Ectodermal cell (in vitro differentiated cells): ENCODE data around the gene KRTAP4-7.

ENCODE experiments used
- H3K27ac ChIP-seq: 2 replicates; pipeline ENCODE4 v1.7.0; 2013; ENCODE audit warnings: mild to moderate bottlenecking, low read depth, low read length; ENCODE audit not compliant: insufficient read depth, poor library complexity, severe bottlenecking
- H3K27me3 ChIP-seq: 2 replicates; pipeline ENCODE4 v1.7.0; 2013; ENCODE audit warnings: mild to moderate bottlenecking, low read length; ENCODE audit not compliant: insufficient read depth, control insufficient read depth, poor library complexity, severe bottlenecking
- H3K36me3 ChIP-seq: one replicate; pipeline ENCODE4 v1.7.0; 2013; ENCODE audit warnings: low read length; ENCODE audit not compliant: control insufficient read depth, insufficient read depth
- H3K4me1 ChIP-seq: one replicate; pipeline ENCODE4 v1.7.0; 2013; ENCODE audit warnings: low read length; ENCODE audit not compliant: control insufficient read depth, insufficient read depth
- H3K4me3 ChIP-seq: 2 replicates; pipeline ENCODE4 v1.7.0; 2013; ENCODE audit warnings: low read depth, low read length, control low read depth; ENCODE audit not compliant: insufficient read depth
- H3K9me3 ChIP-seq: 2 replicates; pipeline ENCODE4 v1.7.0; 2013; ENCODE audit warnings: mild to moderate bottlenecking, low read length, moderate library complexity; ENCODE audit not compliant: control insufficient read depth
- WGBS, 2 experiments: methylation state at CpG; one replicate each; pipeline ENCODE4 v1.1.7; 2013; ENCODE audit warnings: missing lambda C conversion rate in 2 of 2; 5-methylcytosine and 5-hydroxymethylcytosine counted together

KRTAP4-7 gene

GRCh38 chr17:41125064-41125463 lies 41.1 kb downstream of the KRTAP4-7 start:
- Histone ChIP-seq H3K4me1 (no peaks in the 10 kb centered on the region), H3K27ac (no peak overlapping the region), H3K27me3 (no peaks in the 10 kb centered on the region), H3K36me3 (no peaks in the 10 kb centered on the region), H3K9me3 (no peaks in the 10 kb centered on the region), H3K4me3 (no peak overlapping the region)
- 100% methylated on average over 1 of the region's 2 CpGs for WGBS, 2 experiments

- Histone ChIP-seq H3K4me1 (no peaks in the 10 kb centered on the region), H3K27ac (no peak overlapping the region), H3K4me3 (no peak overlapping the region), H3K9me3 (no peaks in the 10 kb centered on the region), H3K36me3 (no peaks in the 10 kb centered on the region), H3K27me3 (no peaks in the 10 kb centered on the region)
- WGBS, 2 experiments: 94% methylated on average over 3 of the region's 3 CpGs; no CpG with 5 or more reads in 1 of the 2 experiments
Measured at GRCh38 chr17:41126412-41126811, 42.5 kb downstream of the KRTAP4-7 start.

- H3K4me3 ChIP-seq: no peak overlapping the region
- no peak overlapping the region for H3K27ac ChIP-seq
Measured at GRCh38 chr17:41127371-41127770, 43.4 kb downstream of the KRTAP4-7 start.

GRCh38 chr17:41131979-41132378 lies 48.0 kb downstream of the KRTAP4-7 start:
- Histone ChIP-seq H3K27ac (no peak overlapping the region), H3K27me3 (no peaks in the 10 kb centered on the region), H3K4me1 (no peaks in the 10 kb centered on the region), H3K36me3 (no peaks in the 10 kb centered on the region), H3K4me3 (no peak overlapping the region), H3K9me3 (no peaks in the 10 kb centered on the region)
- WGBS, 2 experiments: 96 to 99% methylated on average over 3 of the region's 3 CpGs

More at GRCh38 chr17:41127371-41127770, 43.4 kb downstream of the KRTAP4-7 start:
- H3K9me3 ChIP-seq: no peaks in the 10 kb centered on the region
- WGBS, 2 experiments: 88 to 100% methylated on average over 1 of the region's 1 CpG
- no peaks in the 10 kb centered on the region for H3K36me3 ChIP-seq
- no peaks in the 10 kb centered on the region for H3K27me3 ChIP-seq
- no peaks in the 10 kb centered on the region for H3K4me1 ChIP-seq

GRCh38 chr17:41133880-41134735 lies 50.2 kb downstream of the KRTAP4-7 start:
- H3K27ac ChIP-seq: no peak overlapping the region
- WGBS, 2 experiments: 93 to 97% methylated on average over 2 of the region's 2 CpGs
- no peaks in the 10 kb centered on the region for H3K9me3 ChIP-seq
- H3K4me1 ChIP-seq: no peaks in the 10 kb centered on the region
- H3K27me3 ChIP-seq: no peaks in the 10 kb centered on the region
- no peak overlapping the region for H3K4me3 ChIP-seq
- no peaks in the 10 kb centered on the region for H3K36me3 ChIP-seq
